HG02981 (cell line): ENCODE data around the gene RBSN.

Source experiments
- ATAC-seq: cut with Tn5 transposase; IDR thresholded peaks from one replicate; pipeline ENCODE4 v1.9.1; 2021; ENCODE audit warnings: mild to moderate bottlenecking, moderate library complexity; ENCODE audit not compliant: unreplicated experiment

The RBSN gene

GRCh38 chr3:15023719-15024118, 75.2 kb downstream of the RBSN start:
- no peak for ATAC-seq

- ATAC-seq: no peak
Measured at GRCh38 chr3:15023249-15023648, 75.7 kb downstream of the RBSN start.
